SK-MEL-5 (cell line): ENCODE measurements around the gene PCDHB16. TPM values are rescaled to one million over a fixed set of nuclear protein-coding genes. Genes with fewer than 3 reads are reported as not detected.
A peak's percentile ranks its signal among the peaks of the same experiment; 100 is the strongest.
"Not testable (repeated sequence)": the region's sequence is repeated elsewhere in the genome, so short reads cannot be mapped to it uniquely, and the experiment has no call there.

Source experiments
- DNase-seq: peaks from one replicate; pipeline ENCODE4 v3.0.0-alpha.2; 2016; ENCODE audit warnings: low read depth, low spot score
- in situ Hi-C: cut with HindIII; loops from 2 replicates; pipeline ENCODE4 v1.10.0; 2016; ENCODE audit warnings: low sequenced_read_pairs, high pct_unique_total_duplicates, low pct_unique_long_range_greater_than_20kb
- polyA plus RNA-seq, 2 experiments: library from polyadenylated mRNA; depleted of rRNA; stranded (reverse); fragments of >200 nt; gene quantifications; 2 replicates each; pipeline ENCODE4 v1.2.3, GENCODE V29; 2015
- total RNA-seq: library from RNA; depleted of rRNA; stranded (reverse); fragments of >200 nt; shearing (Covaris generic); gene quantifications from 2 replicates; pipeline ENCODE4 v1.2.3, GENCODE V29; 2014; rRNA removed

The PCDHB16 gene
- 0.55 and 0.75 TPM in 2 replicates for total RNA-seq
- polyA plus RNA-seq (2015; cell fraction: cytosol; rRNA removed): 2.3 and 2.5 TPM in 2 replicates
- 0.34 and 1.1 TPM in 2 replicates for polyA plus RNA-seq (2015; cell fraction: nucleus; rRNA removed)

GRCh38 chr5:141182248-141182647 lies at the start of gene PCDHB16:
Gene PCDHB16, plus strand, starts transcription at chr5:141182387. Its CDS starts 173 bp downstream, at chr5:141182560.
- DNase-seq: peak; percentile 75
- in situ Hi-C loops: no loop called here

GRCh38 chr5:141135030-141135717 lies 47.0 kb upstream of the PCDHB16 start, which contains the start of gene PCDHB5:
Gene PCDHB5, plus strand, starts transcription at chr5:141135206. Its CDS starts 229 bp downstream, at chr5:141135435.
- in situ Hi-C loops: no loop called here
- peak; percentile 80 for DNase-seq

- in situ Hi-C loops: no loop called here
- no peak for DNase-seq
Observed at GRCh38 chr5:141135718-141136266, 46.4 kb upstream of the PCDHB16 start.

GRCh38 chr5:141137346-141137745 lies 44.8 kb upstream of the PCDHB16 start:
- in situ Hi-C loops, DNase-seq: not testable (repeated sequence)

- in situ Hi-C loops: no loop called here
- DNase-seq: peak; percentile 67
Observed at GRCh38 chr5:141149812-141150211, 32.4 kb upstream of the PCDHB16 start, which contains the start of gene PCDHB6. Gene PCDHB6, plus strand, starts transcription at chr5:141150057. Its CDS starts 201 bp downstream, at chr5:141150258.

GRCh38 chr5:141150224-141150992 lies 31.8 kb upstream of the PCDHB16 start:
- DNase-seq: no peak

GRCh38 chr5:141150993-141151325 lies 31.2 kb upstream of the PCDHB16 start:
- in situ Hi-C loops: no loop called here
- DNase-seq: no peak

More at GRCh38 chr5:141150224-141150992, 31.8 kb upstream of the PCDHB16 start:
- in situ Hi-C loops: no loop called here

- DNase-seq, in situ Hi-C loops: not testable (repeated sequence)
Observed at GRCh38 chr5:141151632-141152031, 30.6 kb upstream of the PCDHB16 start.

GRCh38 chr5:141152096-141152495 lies 30.1 kb upstream of the PCDHB16 start:
- in situ Hi-C loops, DNase-seq: not testable (repeated sequence)

- in situ Hi-C loops: no loop called here
- peak; percentile 54 for DNase-seq
Observed at GRCh38 chr5:141155540-141156374, 26.4 kb upstream of the PCDHB16 start.

- in situ Hi-C loops: not testable (repeated sequence)
Observed at GRCh38 chr5:141157356-141157755, 24.8 kb upstream of the PCDHB16 start.

GRCh38 chr5:141157901-141158300 lies 24.3 kb upstream of the PCDHB16 start:
- in situ Hi-C loops, DNase-seq: not testable (repeated sequence)

More at GRCh38 chr5:141157356-141157755, 24.8 kb upstream of the PCDHB16 start:
- DNase-seq: not testable (repeated sequence)

GRCh38 chr5:141172381-141173204 lies 9.6 kb upstream of the PCDHB16 start, which contains the start of gene PCDHB7:
Gene PCDHB7, plus strand, starts transcription at chr5:141172644. Its CDS starts 192 bp downstream, at chr5:141172836.
- in situ Hi-C loops: no loop called here
- DNase-seq: peak; percentile 70

- DNase-seq, in situ Hi-C loops: not testable (repeated sequence)
Observed at GRCh38 chr5:141174291-141175104, 7.7 kb upstream of the PCDHB16 start.

- no peak for DNase-seq
- in situ Hi-C loops: no loop called here
Observed at GRCh38 chr5:141175933-141176332, 6.3 kb upstream of the PCDHB16 start.
